Hepatocyte (in vitro differentiated cells): ENCODE measurements around the gene GDI2. TPM values are rescaled to one million over a fixed set of nuclear protein-coding genes. Genes with fewer than 3 reads are reported as not detected.

Experiments
- DNase-seq: peaks from one replicate; pipeline ENCODE4 v3.0.0-alpha.2; 2016; ENCODE audit warnings: low spot score
- H2AFZ ChIP-seq: fragments of 200-600 bp; sonication (generic); 2 replicates; pipeline ENCODE4 v1.6.0; 2016; ENCODE audit warnings: antibody characterized with exemption, mild to moderate bottlenecking
- H3K27ac ChIP-seq: fragments of 200-600 bp; sonication (generic); 2 replicates; pipeline ENCODE4 v1.5.1; 2016; ENCODE audit warnings: mild to moderate bottlenecking
- H3K27me3 ChIP-seq: fragments of 200-600 bp; sonication (generic); 2 replicates; pipeline ENCODE4 v1.6.1; 2016
- H3K36me3 ChIP-seq: fragments of 200-600 bp; sonication (generic); replicated peaks from 2 replicates; pipeline ENCODE4 v1.5.1; 2016; ENCODE audit warnings: low read depth; ENCODE audit not compliant: insufficient read depth
- H3K4me1 ChIP-seq: fragments of 200-600 bp; sonication (generic); 2 replicates; pipeline ENCODE4 v1.5.1; 2016; ENCODE audit warnings: mild to moderate bottlenecking, moderate library complexity; ENCODE audit not compliant: insufficient read depth
- H3K4me2 ChIP-seq: fragments of 200-600 bp; sonication (generic); 2 replicates; pipeline ENCODE4 v1.6.0; 2016
- H3K4me3 ChIP-seq: fragments of 200-600 bp; sonication (generic); 2 replicates; pipeline ENCODE4 v1.5.1; 2016; ENCODE audit warnings: mild to moderate bottlenecking
- H3K79me2 ChIP-seq: fragments of 200-600 bp; sonication (generic); 2 replicates; pipeline ENCODE4 v1.6.0; 2017; ENCODE audit warnings: mild to moderate bottlenecking
- H3K9me2 ChIP-seq: fragments of 200-600 bp; sonication (generic); replicated peaks from 2 replicates; pipeline ENCODE4 v1.6.0; 2017; ENCODE audit warnings: mild to moderate bottlenecking; ENCODE audit not compliant: insufficient read depth
- H3K9me3 ChIP-seq: fragments of 200-600 bp; sonication (generic); 2 replicates; pipeline ENCODE4 v1.5.1; 2016; ENCODE audit warnings: low read depth, mild to moderate bottlenecking
- H4K20me1 ChIP-seq: fragments of 200-600 bp; sonication (generic); 2 replicates; pipeline ENCODE4 v1.6.0; 2016; ENCODE audit warnings: mild to moderate bottlenecking; ENCODE audit not compliant: insufficient read depth, poor library complexity, severe bottlenecking
- EZH2 ChIP-seq: fragments of 200-600 bp; sonication (generic); IDR thresholded peaks from 2 replicates; pipeline ENCODE4 v1.6.1; 2016; ENCODE audit warnings: antibody characterized with exemption, mild to moderate bottlenecking, borderline replicate concordance
- EZH2phosphoT487 ChIP-seq: fragments of 200-600 bp; sonication (generic); IDR thresholded peaks from one replicate; pipeline ENCODE4 v1.6.1; 2018; ENCODE audit warnings: antibody characterized with exemption, mild to moderate bottlenecking, low read depth, moderate library complexity; ENCODE audit not compliant: unreplicated experiment, severe bottlenecking
- WGBS: methylation state at CpG from one replicate; pipeline ENCODE4 v1.1.6; 2016; ENCODE audit warnings: low lambda C conversion rate; ENCODE audit errors: missing lambda C conversion rate; 5-methylcytosine and 5-hydroxymethylcytosine counted together
- polyA plus RNA-seq: library from polyadenylated mRNA; unstranded; fragments of >200 nt; fragmentation: Nextera tagmentation; extraction: Ambion mirVana; gene quantifications from 2 replicates; pipeline ENCODE4 v1.2.1, GENCODE V29; 2016
- total RNA-seq: library from RNA; depleted of rRNA; stranded (reverse); fragments of >200 nt; gene quantifications from 2 replicates; pipeline ENCODE4 v1.2.3, GENCODE V29; 2014
- TF ChIP-seq, protein P1 (sequence below): fragments of 200-600 bp; sonication (generic); IDR thresholded peaks from 2 replicates; pipeline ENCODE4 v1.5.1; 2016; ENCODE audit warnings: antibody characterized with exemption, mild to moderate bottlenecking; ENCODE audit not compliant: poor library complexity

GDI2 gene
- total and polyA plus RNA-seq, 2 experiments from 2014 or later, result 149 to 362 TPM

- Histone ChIP-seq H2AFZ (peak overlapping the region; percentile 95), H3K4me2 (peak overlapping the region; percentile 74), H3K27me3 (no peaks in the 10 kb centered on the region), H3K9me2 (no peaks in the 10 kb centered on the region), H3K79me2 (peaks cover 59% of the 10 kb centered on the region), H4K20me1 (peaks cover 45% of the 10 kb centered on the region), H3K27ac (peak overlapping the region; percentile 100), H3K9me3 (no peaks in the 10 kb centered on the region), H3K4me3 (peak overlapping the region; percentile 99), H3K4me1 (peaks cover 33% of the 10 kb centered on the region), H3K36me3 (no peaks in the 10 kb centered on the region)
- WGBS, result 3% methylated on average over 20 of the region's 29 CpGs
- no peak for DNase-seq
- no peak for TF ChIP-seq EZH2
- TF ChIP-seq, protein P1, sequence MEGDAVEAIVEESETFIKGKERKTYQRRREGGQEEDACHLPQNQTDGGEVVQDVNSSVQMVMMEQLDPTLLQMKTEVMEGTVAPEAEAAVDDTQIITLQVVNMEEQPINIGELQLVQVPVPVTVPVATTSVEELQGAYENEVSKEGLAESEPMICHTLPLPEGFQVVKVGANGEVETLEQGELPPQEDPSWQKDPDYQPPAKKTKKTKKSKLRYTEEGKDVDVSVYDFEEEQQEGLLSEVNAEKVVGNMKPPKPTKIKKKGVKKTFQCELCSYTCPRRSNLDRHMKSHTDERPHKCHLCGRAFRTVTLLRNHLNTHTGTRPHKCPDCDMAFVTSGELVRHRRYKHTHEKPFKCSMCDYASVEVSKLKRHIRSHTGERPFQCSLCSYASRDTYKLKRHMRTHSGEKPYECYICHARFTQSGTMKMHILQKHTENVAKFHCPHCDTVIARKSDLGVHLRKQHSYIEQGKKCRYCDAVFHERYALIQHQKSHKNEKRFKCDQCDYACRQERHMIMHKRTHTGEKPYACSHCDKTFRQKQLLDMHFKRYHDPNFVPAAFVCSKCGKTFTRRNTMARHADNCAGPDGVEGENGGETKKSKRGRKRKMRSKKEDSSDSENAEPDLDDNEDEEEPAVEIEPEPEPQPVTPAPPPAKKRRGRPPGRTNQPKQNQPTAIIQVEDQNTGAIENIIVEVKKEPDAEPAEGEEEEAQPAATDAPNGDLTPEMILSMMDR, result no peak
- no peak for TF ChIP-seq EZH2phosphoT487
Observed at GRCh38 chr10:5813091-5813340, 218 bp downstream of the GDI2 start.

GRCh38 chr10:5812283-5813090 lies 747 bp downstream of the GDI2 start:
- peaks cover 33% of the 10 kb centered on the region for H3K4me1 ChIP-seq
- H3K27ac ChIP-seq, result peak overlapping the region; percentile 100
- H3K4me2 ChIP-seq, result peak overlapping the region; percentile 74
- H4K20me1 ChIP-seq, result peaks cover 50% of the 10 kb centered on the region
- H2AFZ ChIP-seq, result peak overlapping the region; percentile 95
- no peaks in the 10 kb centered on the region for H3K36me3 ChIP-seq
- no peaks in the 10 kb centered on the region for H3K27me3 ChIP-seq
- under 1% methylated on average over 22 of the region's 49 CpGs for WGBS
- no peaks in the 10 kb centered on the region for H3K9me2 ChIP-seq
- peak overlapping the region; percentile 99 for H3K4me3 ChIP-seq
- DNase-seq, result peak; percentile 63
- peaks cover 64% of the 10 kb centered on the region for H3K79me2 ChIP-seq
- H3K9me3 ChIP-seq, result no peaks in the 10 kb centered on the region
- TF ChIP-seq EZH2phosphoT487, result no peak
- TF ChIP-seq EZH2, result no peak
- TF ChIP-seq, protein P1, result no peak

- H3K4me1 ChIP-seq, result peaks cover 41% of the 10 kb centered on the region
- peak overlapping the region; percentile 74 for H3K4me2 ChIP-seq
- H3K27me3 ChIP-seq, result no peaks in the 10 kb centered on the region
- no peaks in the 10 kb centered on the region for H3K9me2 ChIP-seq
- no peak for DNase-seq
- H3K9me3 ChIP-seq, result no peaks in the 10 kb centered on the region
- H3K4me3 ChIP-seq, result peak overlapping the region; percentile 99
- no peak for TF ChIP-seq EZH2
- TF ChIP-seq EZH2phosphoT487, result no peak
- TF ChIP-seq, protein P1, result no peak
- peaks cover 75% of the 10 kb centered on the region for H3K79me2 ChIP-seq
- no peak overlapping the region for H3K27ac ChIP-seq
- under 1% methylated on average over 6 of the region's 6 CpGs for WGBS
- H2AFZ ChIP-seq, result no peak overlapping the region
- H4K20me1 ChIP-seq, result peaks cover 61% of the 10 kb centered on the region
- H3K36me3 ChIP-seq, result no peaks in the 10 kb centered on the region
Observed at GRCh38 chr10:5811387-5811821, 1.8 kb downstream of the GDI2 start.
